ENCODE measurements around the gene TBC1D5. TPM values are rescaled to one million over a fixed set of nuclear protein-coding genes. Genes with fewer than 3 reads are reported as not detected.

TBC1D5 gene
- total and polyA plus RNA-seq, 2 of the 4 experiments (the other 2 are of a cell fraction) = 16.4 to 57.0 TPM

DNA sequence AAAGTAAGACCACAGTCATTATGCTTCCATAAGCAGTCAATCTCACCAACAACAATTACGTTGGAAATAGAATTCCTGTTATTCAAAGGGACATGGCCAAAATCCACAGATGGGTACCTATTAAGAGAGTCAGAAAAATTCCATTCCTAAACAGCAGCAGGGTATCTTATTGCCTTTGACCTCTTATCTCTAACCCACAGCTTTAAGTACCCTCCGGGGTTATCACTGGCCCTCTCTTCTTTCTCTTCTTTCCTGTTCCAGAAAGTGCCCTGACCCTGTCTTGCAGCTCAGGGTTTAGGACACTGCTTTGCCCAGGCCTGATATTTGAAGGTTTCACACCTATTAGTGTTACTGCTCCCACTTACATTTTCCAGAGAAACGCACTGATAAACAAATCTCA lies 428.7 kb downstream of the TBC1D5 start:
- no peak overlapping the region for H2AK5ac ChIP-seq (ENCODE audit: low read depth, low read length)
- no peak overlapping the region for H2BK20ac ChIP-seq (ENCODE audit: low read depth, low read length)
- dilution Hi-C loops (cut with HindIII; ENCODE audit: low sequenced_read_pairs, unreplicated experiment) (no loop called here), intact Hi-C loops (cut with micrococcal nuclease) (no loop called here), in situ Hi-C loops (cut with MboI; ENCODE audit: low sequenced_read_pairs) (no loop called here)
- peaks cover 2% of the 10 kb centered on the region; the same call in 1 of the 2 replicates for H3K9me1 ChIP-seq (ENCODE audit: insufficient read depth, low read length)
- H3K4me1 ChIP-seq (ENCODE audit: control insufficient read depth, insufficient read depth, low read length) = no peaks in the 10 kb centered on the region
- no peak overlapping the region for H3K9ac ChIP-seq (ENCODE audit: low read depth, low read length)
- H3K14ac ChIP-seq (replicated peaks; ENCODE audit: low read depth, low read length) = no peak overlapping the region
- no peak overlapping the region for H3K4ac ChIP-seq (ENCODE audit: low read depth, low read length)
- no peaks in the 10 kb centered on the region for H3K36me3 ChIP-seq (ENCODE audit: control insufficient read depth, insufficient read depth, low read length)
- DNase-seq = no peak
- no peaks in the 10 kb centered on the region for H3K79me1 ChIP-seq (ENCODE audit: low read depth in 1 of 2, low read length in 2 of 2)
- H3K23ac ChIP-seq (ENCODE audit: low read depth, low read length) = no peak overlapping the region
- POLR2A ChIA-PET (ENCODE audit: unreplicated experiment) = no interaction called here
- H4K91ac ChIP-seq (ENCODE audit: insufficient read depth, low read depth, low read length) = no peak overlapping the region
- H3K4me3 ChIP-seq (ENCODE audit: insufficient read depth, low read depth, low read length) = no peak overlapping the region
- H3K4me2 ChIP-seq (ENCODE audit: low read depth, low read length) = no peak overlapping the region
- no peaks in the 10 kb centered on the region for H4K20me1 ChIP-seq (ENCODE audit: insufficient read depth, low read length)
- H4K8ac ChIP-seq (ENCODE audit: low read depth in 2 of 2, low read length in 2 of 2) = no peak overlapping the region
- CTCF ChIA-PET = interaction anchor here (1.4 kb wide), 1 partner anchor 21 kb away, joined by 3 read pairs; no protein-coding TSS in a partner anchor
- no peak overlapping the region for H2AK9ac ChIP-seq (replicated peaks; ENCODE audit: low read depth, low read length, poor library complexity)
- H3K27ac ChIP-seq (ENCODE audit: insufficient read depth, low read length) = no peak overlapping the region
- H3K56ac ChIP-seq (ENCODE audit: extremely low read depth, insufficient read depth, low read length) = no peak overlapping the region
- H2AFZ ChIP-seq (replicated peaks; ENCODE audit: low read length, poor library complexity) = no peak overlapping the region
- BruUV-seq (replicated peaks) = no TSS peak
- TF ChIP-seq RAD21 (IDR thresholded peaks at IDR 0.05; ENCODE audit: low read length) (no peak), CEBPB (IDR thresholded peaks at IDR 0.05; ENCODE audit: low read depth, low read length) (no peak), MXI1 (IDR thresholded peaks at IDR 0.05; ENCODE audit: borderline replicate concordance, low read depth, low read length) (no peak), POLR2A (IDR thresholded peaks at IDR 0.05; ENCODE audit: low read depth, low read length) (no peak), NFE2L2 (IDR thresholded peaks at IDR 0.05; ENCODE audit: low read depth, low read length) (no peak), RCOR1 (IDR thresholded peaks at IDR 0.05; ENCODE audit: insufficient replicate concordance, low read length) (no peak), MAZ (IDR thresholded peaks at IDR 0.05; ENCODE audit: borderline replicate concordance, low read depth, low read length) (no peak), CHD1 (IDR thresholded peaks at IDR 0.05; ENCODE audit: low read depth, low read length) (no peak)
- TF ChIP-seq, protein P1, sequence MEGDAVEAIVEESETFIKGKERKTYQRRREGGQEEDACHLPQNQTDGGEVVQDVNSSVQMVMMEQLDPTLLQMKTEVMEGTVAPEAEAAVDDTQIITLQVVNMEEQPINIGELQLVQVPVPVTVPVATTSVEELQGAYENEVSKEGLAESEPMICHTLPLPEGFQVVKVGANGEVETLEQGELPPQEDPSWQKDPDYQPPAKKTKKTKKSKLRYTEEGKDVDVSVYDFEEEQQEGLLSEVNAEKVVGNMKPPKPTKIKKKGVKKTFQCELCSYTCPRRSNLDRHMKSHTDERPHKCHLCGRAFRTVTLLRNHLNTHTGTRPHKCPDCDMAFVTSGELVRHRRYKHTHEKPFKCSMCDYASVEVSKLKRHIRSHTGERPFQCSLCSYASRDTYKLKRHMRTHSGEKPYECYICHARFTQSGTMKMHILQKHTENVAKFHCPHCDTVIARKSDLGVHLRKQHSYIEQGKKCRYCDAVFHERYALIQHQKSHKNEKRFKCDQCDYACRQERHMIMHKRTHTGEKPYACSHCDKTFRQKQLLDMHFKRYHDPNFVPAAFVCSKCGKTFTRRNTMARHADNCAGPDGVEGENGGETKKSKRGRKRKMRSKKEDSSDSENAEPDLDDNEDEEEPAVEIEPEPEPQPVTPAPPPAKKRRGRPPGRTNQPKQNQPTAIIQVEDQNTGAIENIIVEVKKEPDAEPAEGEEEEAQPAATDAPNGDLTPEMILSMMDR (conservative IDR thresholded peaks at IDR 0.05; ENCODE audit: low read depth, low read length) = no peak
- WGBS, 2 experiments (ENCODE audit: extremely low coverage in 2 of 2, insufficient read length in 1 of 2) = no CpG with 5 or more reads among the region's 3 CpGs
- H3K18ac ChIP-seq (ENCODE audit: low read depth, low read length) = no peak overlapping the region
- H4K5ac ChIP-seq (ENCODE audit: low read depth, low read length) = no peak overlapping the region
- no peak for ATAC-seq (ENCODE audit: low read depth)
- H2BK15ac ChIP-seq (ENCODE audit: low read depth, low read length) = no peak overlapping the region
- H2BK5ac ChIP-seq (ENCODE audit: low read depth, low read length, poor library complexity, severe bottlenecking) = no peak overlapping the region
- no peaks in the 10 kb centered on the region for H3K9me3 ChIP-seq (ENCODE audit: control insufficient read depth, insufficient read depth, low read length)
- no peak overlapping the region for H2BK120ac ChIP-seq (ENCODE audit: low read depth, low read length)
- no peaks in the 10 kb centered on the region for H3K27me3 ChIP-seq (ENCODE audit: control insufficient read depth, insufficient read depth, low read length)

Data from IMR-90 (cell line).